ENCODE results near the gene LMO7. TPM values are rescaled to one million over a fixed set of nuclear protein-coding genes. Genes with fewer than 3 reads are reported as not detected.

Gene LMO7
- total and polyA plus RNA-seq, 2 of the 13 experiments (the other 11 are each of a cell fraction or from before 2014, with no cell fraction given), result 34.0 to 121 TPM

- TF ChIP-seq ESRRA (CRISPR knock-in tag; IDR thresholded peaks at IDR 0.05; ENCODE audit: low read depth), result no peak
- TF ChIP-seq ZNF101 (CRISPR knock-in tag; IDR thresholded peaks at IDR 0.05; ENCODE audit: borderline replicate concordance, low read depth), result no peak
- peak; percentile 35; the same call in 1 of the 2 replicates for TF ChIP-seq ZHX2 (IDR thresholded peaks at IDR 0.05; ENCODE audit: low read depth)
- TF ChIP-seq ZHX2 (CRISPR knock-in tag; IDR thresholded peaks at IDR 0.05; ENCODE audit: borderline replicate concordance), result no peak
- TF ChIP-seq XRCC5 (optimal IDR thresholded peaks at IDR 0.05; ENCODE audit: low read length), result peak; percentile 49
- TF ChIP-seq ZNF17 (CRISPR knock-in tag; IDR thresholded peaks at IDR 0.05), result no peak
- TF ChIP-seq GABPA (IDR thresholded peaks at IDR 0.05; ENCODE audit: low read depth, low read length), result no peak
- no peak for TF ChIP-seq GABPA (CRISPR knock-in tag; IDR thresholded peaks at IDR 0.05; ENCODE audit: low read depth)
- peak; percentile 51; the same call in 1 of the 2 replicates for TF ChIP-seq ETV5 (CRISPR knock-in tag; IDR thresholded peaks at IDR 0.05; ENCODE audit: borderline replicate concordance)
- TF ChIP-seq EHMT2 (IDR thresholded peaks at IDR 0.05; ENCODE audit: borderline replicate concordance, low read depth, low read length), result no peak
- no peak for TF ChIP-seq JDP2 (CRISPR knock-in tag; IDR thresholded peaks at IDR 0.05; ENCODE audit: borderline replicate concordance)
- TF ChIP-seq CBX1 (IDR thresholded peaks at IDR 0.05; ENCODE audit: low read depth), result no peak
- no peak for TF ChIP-seq PHB2 (IDR thresholded peaks at IDR 0.05; ENCODE audit: partially characterized antibody)
- peak; percentile 94 for TF ChIP-seq PITX1 (CRISPR knock-in tag; IDR thresholded peaks at IDR 0.05)
- TF ChIP-seq TBL1XR1 (IDR thresholded peaks at IDR 0.05; ENCODE audit: borderline replicate concordance, low read length, partially characterized antibody), result no peak
- no peak for TF ChIP-seq SMARCC2 (IDR thresholded peaks at IDR 0.05)
- TF ChIP-seq KAT2B (IDR thresholded peaks at IDR 0.05; ENCODE audit: borderline replicate concordance, low read depth, low read length), result no peak
- peak; percentile 37; the same call in 1 of the 2 replicates for TF ChIP-seq TFAP4 (IDR thresholded peaks at IDR 0.05; ENCODE audit: borderline replicate concordance, low read depth)
These were observed 124.2 kb downstream of the LMO7 start (continued) for GRCh38 chr13:75760131-75761021.

Measured in HepG2 (cell line).